H1 (cell line): ENCODE results near the gene TMEM252. TPM values are rescaled to one million over a fixed set of nuclear protein-coding genes. Genes with fewer than 3 reads are reported as not detected.

Experiments used
- NRF1 ChIP-seq: IDR thresholded peaks from 2 replicates; pipeline ENCODE4 v1.6.1; 2011; ENCODE audit warnings: mild to moderate bottlenecking, low read depth, low read length, improper control_type of control experiment
- POLR2A ChIP-seq, 2 experiments: IDR thresholded peaks; 1 replicate in 1 of 2; 2 replicates in 1 of 2; pipeline ENCODE4 v1.6.1; 2011; ENCODE audit warnings: low read depth in 2 of 2, low read length in 2 of 2, mild to moderate bottlenecking in 2 of 2; ENCODE audit errors: control extremely low read depth in 1 of 2
- SUZ12 ChIP-seq: fragments of 200-600 bp; sonication (generic); IDR thresholded peaks from 2 replicates; pipeline ENCODE4 v1.6.1; 2012; ENCODE audit warnings: mild to moderate bottlenecking, inconsistent platforms, low read length, moderate library complexity, mixed read lengths
- polyA plus RNA-seq, 7 experiments: library from polyadenylated mRNA; depleted of rRNA in 3 of 7; stranded (reverse) in 5 of 7; unstranded in 2 of 7; fragments of >200 nt in 5 of 7; fragments of 200-250 nt in 2 of 7; gene quantifications; 1 replicate in 5 of 7; 2 replicates in 1 of 7; 4 replicates in 1 of 7; pipeline versions ENCODE4 v1.2.1 to v1.2.3, GENCODE V29; 2011 to 2013; ENCODE audit warnings: missing spikeins in 2 of 7, mixed read lengths in 2 of 7
- total RNA-seq: library from RNA; stranded (reverse); fragmentation: NEBNext Ultra II Directional; extraction: Animal tissue kit (Norgen Biotek cat#: 25700); gene quantifications from 2 replicates; pipeline ENCODE4 v1.2.1, GENCODE V29; 2021

Gene TMEM252
- total and polyA plus RNA-seq, 2 of the 8 experiments (the other 6 are each of a cell fraction or from before 2014, with no cell fraction given) = not detected

GRCh38 chr9:68532131-68532530 lies 8.6 kb downstream of the TMEM252 start (continued):
- TF ChIP-seq POLR2A (IDR thresholded peaks at IDR 0.05; ENCODE audit: control extremely low read depth in 1 of 2, low read depth in 2 of 2, low read length in 2 of 2) (no peak), SUZ12 (no peak), NRF1 (no peak)
